BLaER1 (cell line): ENCODE measurements around the gene PRRT3.

ENCODE experiments used
- H3K27ac ChIP-seq: shearing (Covaris generic); formaldehyde crosslinking; 2 replicates; pipeline ENCODE4 v1.8.1; 2022
- H3K27me3 ChIP-seq: shearing (Covaris generic); formaldehyde crosslinking; 2 replicates; pipeline ENCODE4 v1.8.1; 2022
- H3K36me3 ChIP-seq: shearing (Covaris generic); formaldehyde crosslinking; 2 replicates; pipeline ENCODE4 v1.8.1; 2022
- H3K4me1 ChIP-seq: shearing (Covaris generic); formaldehyde crosslinking; 2 replicates; pipeline ENCODE4 v1.8.1; 2022
- H3K4me2 ChIP-seq: shearing (Covaris generic); formaldehyde crosslinking; 2 replicates; pipeline ENCODE4 v1.8.1; 2022
- H3K4me3 ChIP-seq: shearing (Covaris generic); formaldehyde crosslinking; 2 replicates; pipeline ENCODE4 v1.8.1; 2022
- H3K9ac ChIP-seq: shearing (Covaris generic); formaldehyde crosslinking; 2 replicates; pipeline ENCODE4 v1.8.1; 2022
- H3K9me3 ChIP-seq: shearing (Covaris generic); formaldehyde crosslinking; 2 replicates; pipeline ENCODE4 v1.8.1; 2022
- H4K20me1 ChIP-seq: shearing (Covaris generic); formaldehyde crosslinking; 2 replicates; pipeline ENCODE4 v1.8.1; 2022
- Cebpa-rat ChIP-seq: shearing (Covaris generic); IDR thresholded peaks from 2 replicates; pipeline ENCODE4 v1.8.1; 2022

Gene PRRT3

GRCh38 chr3:9938966-9939365 lies 13.2 kb downstream of the PRRT3 start:
- Histone ChIP-seq H3K4me1 (peaks cover 21% of the 10 kb centered on the region), H3K9me3 (no peaks in the 10 kb centered on the region), H3K9ac (no peak overlapping the region), H3K27me3 (no peaks in the 10 kb centered on the region), H3K27ac (no peak overlapping the region), H4K20me1 (no peaks in the 10 kb centered on the region), H3K4me2 (no peak overlapping the region), H3K36me3 (peaks cover 68% of the 10 kb centered on the region), H3K4me3 (no peak overlapping the region)
- no peak for TF ChIP-seq Cebpa-rat

GRCh38 chr3:9937486-9938238 lies 14.5 kb downstream of the PRRT3 start:
- Histone ChIP-seq H4K20me1 (no peaks in the 10 kb centered on the region), H3K27me3 (no peaks in the 10 kb centered on the region), H3K4me2 (no peak overlapping the region), H3K9ac (no peak overlapping the region), H3K36me3 (peaks cover 55% of the 10 kb centered on the region), H3K27ac (no peak overlapping the region), H3K4me1 (peaks cover 21% of the 10 kb centered on the region), H3K4me3 (no peak overlapping the region), H3K9me3 (no peaks in the 10 kb centered on the region)
- TF ChIP-seq Cebpa-rat = no peak

GRCh38 chr3:9935966-9936510 lies 16.2 kb downstream of the PRRT3 start:
- Histone ChIP-seq H3K9me3 (no peaks in the 10 kb centered on the region), H3K36me3 (peaks cover 40% of the 10 kb centered on the region), H3K4me3 (no peak overlapping the region), H3K9ac (no peak overlapping the region), H3K27me3 (no peaks in the 10 kb centered on the region), H3K27ac (no peak overlapping the region), H3K4me2 (peak overlapping the region; percentile 99; the same call in 1 of the 2 replicates), H3K4me1 (peaks cover 29% of the 10 kb centered on the region), H4K20me1 (no peaks in the 10 kb centered on the region)
- TF ChIP-seq Cebpa-rat = no peak

GRCh38 chr3:9934993-9935392 lies 17.2 kb downstream of the PRRT3 start:
- Histone ChIP-seq H3K9me3 (no peaks in the 10 kb centered on the region), H4K20me1 (no peaks in the 10 kb centered on the region), H3K27me3 (no peaks in the 10 kb centered on the region), H3K4me3 (no peak overlapping the region), H3K4me1 (peaks cover 29% of the 10 kb centered on the region), H3K4me2 (peak overlapping the region; percentile 99), H3K36me3 (peaks cover 41% of the 10 kb centered on the region), H3K9ac (peak overlapping the region; percentile 88; the same call in 1 of the 2 replicates), H3K27ac (peak overlapping the region; percentile 92; the same call in 1 of the 2 replicates)
- no peak for TF ChIP-seq Cebpa-rat

GRCh38 chr3:9934235-9934621 lies 18.0 kb downstream of the PRRT3 start:
- Histone ChIP-seq H3K36me3 (peaks cover 41% of the 10 kb centered on the region), H3K27ac (peak overlapping the region; percentile 92), H3K9me3 (no peaks in the 10 kb centered on the region), H3K27me3 (no peaks in the 10 kb centered on the region), H3K4me3 (peak overlapping the region; percentile 80), H3K9ac (peak overlapping the region; percentile 88), H3K4me2 (peak overlapping the region; percentile 99), H4K20me1 (no peaks in the 10 kb centered on the region), H3K4me1 (peaks cover 29% of the 10 kb centered on the region)
- TF ChIP-seq Cebpa-rat = no peak

- Histone ChIP-seq H3K9me3 (no peaks in the 10 kb centered on the region), H3K4me1 (peaks cover 29% of the 10 kb centered on the region), H3K27me3 (no peaks in the 10 kb centered on the region), H4K20me1 (no peaks in the 10 kb centered on the region), H3K4me2 (peak within 1 kb of the TSS; percentile 99), H3K36me3 (peaks cover 39% of the 10 kb centered on the region), H3K27ac (peak within 1 kb of the TSS; percentile 92), H3K4me3 (peak within 1 kb of the TSS; percentile 80), H3K9ac (peak within 1 kb of the TSS; percentile 88)
- no peak for TF ChIP-seq Cebpa-rat
Observed at GRCh38 chr3:9933561-9934234, 18.5 kb downstream of the PRRT3 start, which contains the start of gene CRELD1. Gene CRELD1, plus strand, starts transcription at chr3:9933834. Its CDS starts 605 bp downstream, at chr3:9934439.

GRCh38 chr3:9932843-9933560 lies 19.2 kb downstream of the PRRT3 start:
- Histone ChIP-seq H3K4me2 (peak overlapping the region; percentile 99), H3K27ac (peak overlapping the region; percentile 92), H3K9ac (peak overlapping the region; percentile 88), H3K36me3 (peaks cover 36% of the 10 kb centered on the region), H4K20me1 (no peaks in the 10 kb centered on the region), H3K27me3 (no peaks in the 10 kb centered on the region), H3K4me1 (peaks cover 29% of the 10 kb centered on the region), H3K4me3 (peak overlapping the region; percentile 80), H3K9me3 (no peaks in the 10 kb centered on the region)
- TF ChIP-seq Cebpa-rat = no peak

GRCh38 chr3:9932535-9932842 lies 19.7 kb downstream of the PRRT3 start:
- Histone ChIP-seq H3K36me3 (peaks cover 31% of the 10 kb centered on the region), H3K4me1 (peaks cover 29% of the 10 kb centered on the region), H3K27me3 (no peaks in the 10 kb centered on the region), H3K4me2 (peak overlapping the region; percentile 99), H3K9ac (peak overlapping the region; percentile 88), H3K27ac (peak overlapping the region; percentile 92), H4K20me1 (no peaks in the 10 kb centered on the region), H3K9me3 (no peaks in the 10 kb centered on the region), H3K4me3 (peak overlapping the region; percentile 80)
- no peak for TF ChIP-seq Cebpa-rat

- TF ChIP-seq Cebpa-rat = no peak
- peaks cover 26% of the 10 kb centered on the region for H3K4me1 ChIP-seq
- no peaks in the 10 kb centered on the region for H3K9me3 ChIP-seq
- H3K4me3 ChIP-seq = no peak overlapping the region
- no peak overlapping the region for H3K4me2 ChIP-seq
- H3K27me3 ChIP-seq = no peaks in the 10 kb centered on the region
- no peak overlapping the region for H3K9ac ChIP-seq
- H3K36me3 ChIP-seq = peaks cover 18% of the 10 kb centered on the region
- no peaks in the 10 kb centered on the region for H4K20me1 ChIP-seq
- H3K27ac ChIP-seq = no peak overlapping the region
Observed at GRCh38 chr3:9930804-9931418, 21.3 kb downstream of the PRRT3 start.
